H1 (cell line): Measurements from ENCODE around the gene IL17D. TPM values are rescaled to one million over a fixed set of nuclear protein-coding genes. Genes with fewer than 3 reads are reported as not detected.

Experiments
- CTCF ChIA-PET: fragments of 300-600 bp; sonication (Branson Sonifier 250); formaldehyde crosslinking; loops from one replicate; lab custom pipeline; 2021; ENCODE audit not compliant: partially characterized antibody; lab: Charles Lee
- POLR2A ChIA-PET: fragments of 300-600 bp; sonication (Branson Sonifier 250); formaldehyde crosslinking; loops from one replicate; lab custom pipeline; 2021; ENCODE audit warnings: inconsistent platforms; ENCODE audit not compliant: partially characterized antibody; lab: Charles Lee
- DNase-seq, 2 experiments: peaks; one replicate each; pipeline versions ENCODE4 v3.0.0 to v3.0.0-alpha.2; 2010 to 2022; ENCODE audit warnings: low spot score in 2 of 2, low read depth in 1 of 2, mixed read lengths in 1 of 2
- FAIRE-seq: peaks from 2 replicates; lab custom pipeline; 2011; peaks lifted over from hg19 to GRCh38; lab: Jason Lieb, UNC
- H2AFZ ChIP-seq: 2 replicates; pipeline ENCODE4 v1.8.1; 2012; ENCODE audit warnings: low read length, inconsistent platforms
- H2AK5ac ChIP-seq: 2 replicates; pipeline ENCODE4 v1.6.1; 2013; ENCODE audit warnings: low read depth, low read length
- H2BK120ac ChIP-seq: replicated peaks from 2 replicates; pipeline ENCODE3; 2013; ENCODE audit warnings: low read depth, low read length, inconsistent platforms
- H2BK12ac ChIP-seq: 2 replicates; pipeline ENCODE4 v1.6.1; 2013; ENCODE audit warnings: low read depth, low read length
- H2BK15ac ChIP-seq: 2 replicates; pipeline ENCODE4 v1.6.1; 2013; ENCODE audit warnings: low read length
- H2BK20ac ChIP-seq: 2 replicates; pipeline ENCODE4 v1.6.1; 2013; ENCODE audit warnings: low read length
- H2BK5ac ChIP-seq: 2 replicates; pipeline ENCODE4 v1.6.1; 2013; ENCODE audit warnings: low read depth, low read length
- H3K14ac ChIP-seq: 2 replicates; pipeline ENCODE4 v1.6.1; 2013; ENCODE audit warnings: inconsistent platforms; ENCODE audit not compliant: insufficient read length
- H3K18ac ChIP-seq: 2 replicates; pipeline ENCODE4 v1.6.1; 2013; ENCODE audit warnings: low read length; ENCODE audit errors: extremely low read depth
- H3K23ac ChIP-seq: 2 replicates; pipeline ENCODE4 v1.6.1; 2013; ENCODE audit warnings: inconsistent platforms; ENCODE audit not compliant: insufficient read length
- H3K23me2 ChIP-seq: 2 replicates; pipeline ENCODE4 v1.6.1; 2013; ENCODE audit warnings: low read depth, low read length
- H3K27ac ChIP-seq: 2 replicates; pipeline ENCODE4 v1.6.1; 2011; ENCODE audit warnings: low read depth, low read length, inconsistent platforms
- H3K27me3 ChIP-seq, 4 experiments: replicated peaks in 1 of 4; 1 replicate in 1 of 4; 2 replicates in 3 of 4; pipeline versions ENCODE4 v1.6.1 to v1.8.1; 2011 to 2013; ENCODE audit warnings: low read length in 3 of 4, mild to moderate bottlenecking in 3 of 4, inconsistent platforms in 2 of 4, mixed read lengths in 2 of 4, moderate library complexity in 1 of 4; ENCODE audit not compliant: control insufficient read depth in 3 of 4, insufficient read depth in 3 of 4; ENCODE audit errors: extremely low read depth in 1 of 4
- H3K36me3 ChIP-seq, 4 experiments: 2 replicates each; pipeline versions ENCODE4 v1.6.1 to v1.8.1; 2011 to 2013; ENCODE audit warnings: mild to moderate bottlenecking in 4 of 4, low read length in 3 of 4, moderate library complexity in 2 of 4, control low read depth in 1 of 4, inconsistent platforms in 1 of 4; ENCODE audit not compliant: insufficient read depth in 4 of 4, control insufficient read depth in 2 of 4
- H3K4ac ChIP-seq: replicated peaks from 2 replicates; pipeline ENCODE3; 2013; ENCODE audit warnings: low read length, low read depth, mixed read lengths, inconsistent platforms; ENCODE audit not compliant: insufficient read length
- H3K4me1 ChIP-seq, 4 experiments: replicated peaks in 1 of 4; 1 replicate in 1 of 4; 2 replicates in 3 of 4; pipeline versions ENCODE4 v1.6.1 to v1.8.1; 2011 to 2013; ENCODE audit warnings: low read length in 3 of 4, inconsistent platforms in 2 of 4, mixed read lengths in 1 of 4; ENCODE audit not compliant: insufficient read depth in 4 of 4, control insufficient read depth in 3 of 4
- H3K4me2 ChIP-seq, 2 experiments: 2 replicates each; pipeline versions ENCODE4 v1.6.1 to v1.8.1; 2011 to 2013; ENCODE audit warnings: low read depth in 2 of 2, low read length in 2 of 2, control low read depth in 1 of 2, inconsistent platforms in 1 of 2, mild to moderate bottlenecking in 1 of 2; ENCODE audit not compliant: insufficient read depth in 1 of 2
- H3K4me3 ChIP-seq, 4 experiments: fragments of 200-600, 300-600 bp in 1 of 4; sonication (generic), shearing (Covaris generic), sonication (Bioruptor Twin) in 1 of 4; 2 replicates each; pipeline versions ENCODE4 v1.5.1 to v1.8.1; 2011 to 2016; ENCODE audit warnings: low read length in 4 of 4, low read depth in 3 of 4, control low read depth in 2 of 4, inconsistent platforms in 2 of 4, mild to moderate bottlenecking in 2 of 4, mixed read lengths in 1 of 4, moderate library complexity in 1 of 4; ENCODE audit not compliant: insufficient read depth in 2 of 4; ENCODE audit errors: extremely low read depth in 1 of 4
- H3K56ac ChIP-seq: replicated peaks from 2 replicates; pipeline ENCODE3; 2013; ENCODE audit warnings: low read depth, mild to moderate bottlenecking, mixed read lengths, low read length, inconsistent platforms; ENCODE audit not compliant: insufficient read length
- H3K79me1 ChIP-seq: 2 replicates; pipeline ENCODE4 v1.6.1; 2013; ENCODE audit warnings: low read depth, low read length, control low read depth
- H3K79me2 ChIP-seq, 2 experiments: 2 replicates each; pipeline versions ENCODE4 v1.6.1 to v1.8.1; 2012 to 2013; ENCODE audit warnings: low read length in 2 of 2, mild to moderate bottlenecking in 2 of 2, inconsistent platforms in 1 of 2; ENCODE audit not compliant: insufficient read depth in 2 of 2, control insufficient read depth in 1 of 2
- H3K9ac ChIP-seq, 4 experiments: replicated peaks in 1 of 4; 1 replicate in 1 of 4; 2 replicates in 3 of 4; pipeline versions ENCODE4 v1.6.1 to v1.8.1; 2011 to 2013; ENCODE audit warnings: low read depth in 3 of 4, low read length in 3 of 4, control low read depth in 2 of 4, mild to moderate bottlenecking in 2 of 4, moderate library complexity in 2 of 4, inconsistent platforms in 1 of 4; ENCODE audit errors: extremely low read depth in 1 of 4
- H3K9me3 ChIP-seq, 2 experiments: 2 replicates each; pipeline versions ENCODE4 v1.6.1 to v1.8.1; 2012 to 2013; ENCODE audit warnings: mild to moderate bottlenecking in 2 of 2, moderate library complexity in 2 of 2, control low read depth in 1 of 2, inconsistent platforms in 1 of 2, low read depth in 1 of 2, low read length in 1 of 2, mixed read lengths in 1 of 2; ENCODE audit not compliant: insufficient read depth in 2 of 2
- H4K20me1 ChIP-seq, 2 experiments: replicated peaks in 1 of 2; 2 replicates each; pipeline versions ENCODE3 to v1.8.1; 2011 to 2013; ENCODE audit warnings: inconsistent platforms in 2 of 2, low read length in 2 of 2, mild to moderate bottlenecking in 1 of 2; ENCODE audit not compliant: insufficient read depth in 2 of 2, control insufficient read depth in 1 of 2
- H4K5ac ChIP-seq: 2 replicates; pipeline ENCODE4 v1.6.1; 2013; ENCODE audit warnings: low read length, low read depth, mixed read lengths, inconsistent platforms; ENCODE audit not compliant: insufficient read length
- H4K8ac ChIP-seq: 2 replicates; pipeline ENCODE4 v1.8.0; 2013; ENCODE audit warnings: mild to moderate bottlenecking, moderate library complexity, low read length, inconsistent platforms; ENCODE audit not compliant: insufficient read depth; ENCODE audit errors: extremely low read depth
- H4K91ac ChIP-seq: replicated peaks from 2 replicates; pipeline ENCODE3; 2013; ENCODE audit warnings: low read length, mixed read lengths, inconsistent platforms; ENCODE audit not compliant: insufficient read length
- BRCA1 ChIP-seq: IDR thresholded peaks from 2 replicates; pipeline ENCODE4 v1.6.1; 2012; ENCODE audit warnings: low read depth, low read length, improper control_type of control experiment
- CTCF ChIP-seq, 3 experiments: IDR thresholded peaks; 1 replicate in 2 of 3; 2 replicates in 1 of 3; pipeline versions ENCODE4 v1.5.1 to v1.6.1; 2011; ENCODE audit warnings: low read length in 3 of 3, mild to moderate bottlenecking in 3 of 3, inconsistent platforms in 2 of 3, low read depth in 1 of 3, moderate library complexity in 1 of 3; ENCODE audit not compliant: insufficient read depth in 1 of 3; ENCODE audit errors: control extremely low read depth in 1 of 3
- KDM5A ChIP-seq: fragments of 200-600 bp; IDR thresholded peaks from 2 replicates; pipeline ENCODE4 v1.7.1; 2012; ENCODE audit warnings: mild to moderate bottlenecking, low read length, inconsistent platforms, mixed read lengths
- polyA plus RNA-seq, 7 experiments: library from polyadenylated mRNA; depleted of rRNA in 3 of 7; stranded (reverse) in 5 of 7; unstranded in 2 of 7; fragments of >200 nt in 5 of 7; fragments of 200-250 nt in 2 of 7; gene quantifications; 1 replicate in 5 of 7; 2 replicates in 1 of 7; 4 replicates in 1 of 7; pipeline versions ENCODE4 v1.2.1 to v1.2.3, GENCODE V29; 2011 to 2013; ENCODE audit warnings: missing spikeins in 2 of 7, mixed read lengths in 2 of 7
- total RNA-seq: library from RNA; stranded (reverse); fragmentation: NEBNext Ultra II Directional; extraction: Animal tissue kit (Norgen Biotek cat#: 25700); gene quantifications from 2 replicates; pipeline ENCODE4 v1.2.1, GENCODE V29; 2021

Gene IL17D
- total and polyA plus RNA-seq, 2 of the 8 experiments (the other 6 are each of a cell fraction or from before 2014, with no cell fraction given), result 0.56 to 0.59 TPM

- no peak overlapping the region for H3K4ac ChIP-seq
- no peak overlapping the region for H3K4me2 ChIP-seq
- H3K36me3 ChIP-seq, result no peaks in the 10 kb centered on the region
- no peak overlapping the region for H4K91ac ChIP-seq
- no peaks in the 10 kb centered on the region for H3K27me3 ChIP-seq
- no peak overlapping the region for H3K9ac ChIP-seq
- H3K4me3 ChIP-seq, result no peak overlapping the region
- no peak overlapping the region for H2BK15ac ChIP-seq
- ChIA-PET POLR2A (no interaction called here), CTCF (interaction anchor here (0.7 to 1.2 kb wide), 3 partner anchors 243 to 261 kb away, joined by 3 to 6 read pairs (median 3); no protein-coding TSS in a partner anchor)
- no peak overlapping the region for H2AK5ac ChIP-seq
- H3K79me2 ChIP-seq, result no peaks in the 10 kb centered on the region
- no peak overlapping the region for H3K56ac ChIP-seq
- FAIRE-seq (no peak), DNase-seq (no peak)
- H3K18ac ChIP-seq, result no peak overlapping the region
- peaks cover 8 to 11% of the 10 kb centered on the region in 2 experiments; a peak in 3 of 4 replicates for H3K9me3 ChIP-seq
- no peak overlapping the region for H4K5ac ChIP-seq
- no peak overlapping the region for H3K27ac ChIP-seq
- H3K23me2 ChIP-seq, result no peaks in the 10 kb centered on the region
- H4K8ac ChIP-seq, result no peak overlapping the region
- no peaks in the 10 kb centered on the region for H3K79me1 ChIP-seq
- no peak overlapping the region for H3K23ac ChIP-seq
- H3K4me1 ChIP-seq, result no peaks in the 10 kb centered on the region
- H2AFZ ChIP-seq, result no peak overlapping the region
- H2BK5ac ChIP-seq, result no peak overlapping the region
- H2BK20ac ChIP-seq, result no peak overlapping the region
- no peaks in the 10 kb centered on the region for H4K20me1 ChIP-seq
- H3K14ac ChIP-seq, result no peak overlapping the region
- no peak overlapping the region for H2BK120ac ChIP-seq
- H2BK12ac ChIP-seq, result no peak overlapping the region
- TF ChIP-seq CTCF (IDR thresholded peaks at IDR 0.05; ENCODE audit: control extremely low read depth in 1 of 3, insufficient read depth in 1 of 3, low read depth in 1 of 3, low read length in 3 of 3) (no peak), KDM5A (no peak), BRCA1 (no peak)
These were observed 50.5 kb downstream of the IL17D start for GRCh38 chr13:20754009-20754408.
